ENCODE data around the gene IQCN.

GRCh38 chr19:18273561-18274218 is 562 bp downstream of the IQCN start:
- no peak for TF ChIP-seq CTCF (IDR thresholded peaks at IDR 0.05)
- TF ChIP-seq EZH2 (IDR thresholded peaks at IDR 0.05; ENCODE audit: borderline replicate concordance, insufficient read depth, low read depth, low read length, poor library complexity, severe bottlenecking), result no peak
